HEK293 (cell line): ENCODE measurements around the gene SPRR5.

ENCODE experiments used
- CTCF ChIA-PET: fragments of 350-600 bp; formaldehyde crosslinking; extraction: SDS; loops from one replicate; lab custom pipeline; 2021; ENCODE audit warnings: antibody characterized with exemption; lab: Yijun Ruan, JAX
- POLR2A ChIA-PET: fragments of 300-600 bp; formaldehyde crosslinking; extraction: SDS; loops from one replicate; lab custom pipeline; 2020; ENCODE audit warnings: antibody characterized with exemption, inconsistent platforms; lab: Yijun Ruan, JAX
- H3K27ac ChIP-seq: fragments of 200-500 bp; sonication (Bioruptor generic); 2 replicates; pipeline ENCODE4 v1.5.1; 2014; ENCODE audit warnings: low read depth, low read length, control low read depth, inconsistent platforms; ENCODE audit errors: extremely low read depth
- H3K36me3 ChIP-seq, 2 experiments: fragments of 200-500 bp in 1 of 2; sonication (Bioruptor generic) in 1 of 2; 1 replicate in 1 of 2; 2 replicates in 1 of 2; pipeline ENCODE4 v1.5.1; 2014 to 2017; ENCODE audit warnings: inconsistent platforms in 2 of 2, low read length in 2 of 2; ENCODE audit not compliant: control insufficient read depth in 2 of 2, insufficient read depth in 1 of 2
- H3K4me1 ChIP-seq: fragments of 200-500 bp; sonication (Bioruptor generic); 2 replicates; pipeline ENCODE4 v1.5.1; 2014; ENCODE audit warnings: mild to moderate bottlenecking, low read length, inconsistent platforms; ENCODE audit not compliant: control insufficient read depth, insufficient read depth
- H3K4me3 ChIP-seq: 2 replicates; pipeline ENCODE4 v1.5.1; 2011; ENCODE audit warnings: low read depth, mild to moderate bottlenecking, control low read depth, low read length, moderate library complexity
- H3K9me3 ChIP-seq: fragments of 200-500 bp; sonication (Bioruptor generic); 2 replicates; pipeline ENCODE4 v1.5.1; 2014; ENCODE audit warnings: low read depth, low read length, inconsistent platforms; ENCODE audit not compliant: control insufficient read depth, insufficient read depth
- FEZF1 ChIP-seq: fragments of 450-650 bp; formaldehyde crosslinking; IDR thresholded peaks from 2 replicates; pipeline ENCODE4 v1.5.1; 2016; ENCODE audit warnings: missing biosample characterization, missing genetic modification characterization
- MZF1 ChIP-seq: fragments of 450-650 bp; formaldehyde crosslinking; IDR thresholded peaks from 2 replicates; pipeline ENCODE4 v1.5.1; 2017; ENCODE audit warnings: missing biosample characterization, missing genetic modification characterization, borderline replicate concordance
- PRDM10 ChIP-seq: fragments of 450-650 bp; formaldehyde crosslinking; IDR thresholded peaks from 2 replicates; pipeline ENCODE4 v1.5.1; 2016; ENCODE audit warnings: missing biosample characterization, missing genetic modification characterization
- REPIN1 ChIP-seq: fragments of 450-650 bp; formaldehyde crosslinking; IDR thresholded peaks from 2 replicates; pipeline ENCODE4 v1.5.1; 2017; ENCODE audit warnings: missing biosample characterization, missing genetic modification characterization, low read depth
- YY1 ChIP-seq: fragments of 450-650 bp; formaldehyde crosslinking; IDR thresholded peaks from 2 replicates; pipeline ENCODE4 v1.5.1; 2018; ENCODE audit warnings: missing biosample characterization, missing genetic modification characterization
- YY2 ChIP-seq: fragments of 450-650 bp; formaldehyde crosslinking; IDR thresholded peaks from 2 replicates; pipeline ENCODE4 v1.5.1; 2016; ENCODE audit warnings: missing biosample characterization, missing genetic modification characterization
- ZBTB10 ChIP-seq: fragments of 450-650 bp; formaldehyde crosslinking; IDR thresholded peaks from 2 replicates; pipeline ENCODE4 v1.5.1; 2016; ENCODE audit warnings: missing biosample characterization, missing genetic modification characterization
- ZIC2 ChIP-seq: fragments of 450-650 bp; formaldehyde crosslinking; IDR thresholded peaks from 2 replicates; pipeline ENCODE4 v1.5.1; 2016; ENCODE audit warnings: missing biosample characterization, missing genetic modification characterization
- ZNF112 ChIP-seq: fragments of 450-650 bp; formaldehyde crosslinking; IDR thresholded peaks from 2 replicates; pipeline ENCODE4 v1.5.0; 2017; ENCODE audit warnings: missing biosample characterization, missing genetic modification characterization
- ZNF132 ChIP-seq: fragments of 450-650 bp; formaldehyde crosslinking; IDR thresholded peaks from 2 replicates; pipeline ENCODE4 v1.5.1; 2017; ENCODE audit warnings: missing biosample characterization, missing genetic modification characterization, borderline replicate concordance
- ZNF140 ChIP-seq: fragments of 450-650 bp; formaldehyde crosslinking; IDR thresholded peaks from 2 replicates; pipeline ENCODE4 v1.5.1; 2016; ENCODE audit warnings: missing biosample characterization, missing genetic modification characterization
- ZNF175 ChIP-seq: fragments of 450-650 bp; formaldehyde crosslinking; IDR thresholded peaks from 2 replicates; pipeline ENCODE4 v1.5.1; 2016; ENCODE audit warnings: missing biosample characterization, missing genetic modification characterization
- ZNF202 ChIP-seq: fragments of 450-650 bp; formaldehyde crosslinking; IDR thresholded peaks from 2 replicates; pipeline ENCODE4 v1.5.1; 2016; ENCODE audit warnings: missing biosample characterization, missing genetic modification characterization, borderline replicate concordance
- ZNF214 ChIP-seq: fragments of 450-650 bp; formaldehyde crosslinking; IDR thresholded peaks from 2 replicates; pipeline ENCODE4 v1.5.1; 2017; ENCODE audit warnings: missing biosample characterization, mild to moderate bottlenecking, missing genetic modification characterization, borderline replicate concordance
- ZNF266 ChIP-seq: fragments of 450-650 bp; formaldehyde crosslinking; IDR thresholded peaks from 2 replicates; pipeline ENCODE4 v1.5.1; 2016; ENCODE audit warnings: missing biosample characterization, missing genetic modification characterization, low read depth
- ZNF280D ChIP-seq: fragments of 450-650 bp; formaldehyde crosslinking; IDR thresholded peaks from 2 replicates; pipeline ENCODE4 v1.5.1; 2016; ENCODE audit warnings: missing biosample characterization, missing genetic modification characterization
- ZNF530 ChIP-seq: fragments of 450-650 bp; formaldehyde crosslinking; IDR thresholded peaks from 2 replicates; pipeline ENCODE4 v1.5.1; 2016; ENCODE audit warnings: low read depth, missing biosample characterization, missing genetic modification characterization
- ZNF560 ChIP-seq: fragments of 450-650 bp; formaldehyde crosslinking; IDR thresholded peaks from 2 replicates; pipeline ENCODE4 v1.5.1; 2017; ENCODE audit warnings: missing biosample characterization, missing genetic modification characterization, borderline replicate concordance
- ZNF600 ChIP-seq: fragments of 450-650 bp; formaldehyde crosslinking; IDR thresholded peaks from 2 replicates; pipeline ENCODE4 v1.5.1; 2016; ENCODE audit warnings: missing biosample characterization, missing genetic modification characterization
- ZNF626 ChIP-seq: fragments of 450-650 bp; sonication (Bioruptor Pico); formaldehyde crosslinking; IDR thresholded peaks from 2 replicates; pipeline ENCODE4 v1.5.1; 2018; ENCODE audit warnings: missing biosample characterization, missing genetic modification characterization, inconsistent platforms
- ZNF692 ChIP-seq: fragments of 450-650 bp; formaldehyde crosslinking; IDR thresholded peaks from 2 replicates; pipeline ENCODE4 v1.5.1; 2016; ENCODE audit warnings: missing biosample characterization, missing genetic modification characterization
- ZNF777 ChIP-seq: fragments of 450-650 bp; formaldehyde crosslinking; IDR thresholded peaks from 2 replicates; pipeline ENCODE4 v1.5.1; 2017; ENCODE audit warnings: missing biosample characterization, missing genetic modification characterization, borderline replicate concordance
- ZNF843 ChIP-seq: fragments of 450-650 bp; formaldehyde crosslinking; IDR thresholded peaks from 2 replicates; pipeline ENCODE4 v1.5.1; 2016; ENCODE audit warnings: missing biosample characterization, missing genetic modification characterization

Gene SPRR5

GRCh38 chr1:152967201-152967600, 20.2 kb downstream of the SPRR5 start:
- H3K27ac ChIP-seq: no peak overlapping the region
- no peak for TF ChIP-seq ZNF560
- TF ChIP-seq ZNF692 (tag by site-specific recombination): no peak
- no peak for TF ChIP-seq REPIN1 (tag by site-specific recombination)
- no peak for TF ChIP-seq PRDM10 (tag by site-specific recombination)
- TF ChIP-seq ZNF214: no peak
- TF ChIP-seq ZNF626 (tag by site-specific recombination): no peak
- TF ChIP-seq ZNF266: no peak
- no peak for TF ChIP-seq MZF1 (tag by site-specific recombination)
- no peak for TF ChIP-seq ZNF600
- TF ChIP-seq FEZF1: no peak
- no peak for TF ChIP-seq ZNF175 (tag by site-specific recombination)
- TF ChIP-seq ZIC2 (tag by site-specific recombination): no peak
- no peak for TF ChIP-seq ZNF202
- TF ChIP-seq ZNF132 (tag by site-specific recombination): no peak
- no peak for TF ChIP-seq ZNF280D (tag by site-specific recombination)
- TF ChIP-seq ZNF140: no peak
- no peak for TF ChIP-seq ZNF530 (tag by site-specific recombination)
- no peak overlapping the region for H3K4me3 ChIP-seq
- H3K4me1 ChIP-seq: no peaks in the 10 kb centered on the region
- H3K36me3 ChIP-seq: no peaks in the 10 kb centered on the region
- no peaks in the 10 kb centered on the region for H3K9me3 ChIP-seq
- ChIA-PET POLR2A (no interaction called here), CTCF (interaction anchor here (0.7 kb wide), 1 partner anchor 262 kb away, joined by 4 read pairs; no protein-coding TSS in a partner anchor)

- Histone ChIP-seq H3K4me3 (no peak overlapping the region), H3K4me1 (no peaks in the 10 kb centered on the region), H3K9me3 (no peaks in the 10 kb centered on the region), H3K36me3 (no peaks in the 10 kb centered on the region), H3K27ac (no peak overlapping the region)
- CTCF ChIA-PET: interaction anchor here (0.7 kb wide), 2 partner anchors 96 to 261 kb away, joined by 3 to 4 read pairs; no protein-coding TSS in a partner anchor
- POLR2A ChIA-PET: no interaction called here
- TF ChIP-seq YY2 (tag by site-specific recombination) (no peak), YY1 (tag by site-specific recombination) (no peak), ZNF843 (tag by site-specific recombination) (no peak), ZBTB10 (no peak), ZNF777 (tag by site-specific recombination) (no peak), ZNF112 (tag by site-specific recombination) (no peak)
Observed at GRCh38 chr1:152968248-152968647, 21.2 kb downstream of the SPRR5 start.
